Ovary (tissue), 3 donors: ENCODE data around the gene MLEC.

Source experiments
- POLR2A ChIP-seq: fragments of 450-650 bp; IDR thresholded peaks from one replicate; pipeline ENCODE4 v1.6.1; 2017; ENCODE audit warnings: antibody characterized with exemption, mild to moderate bottlenecking, moderate library complexity
- TF ChIP-seq, protein P1 (sequence below), 3 donors: fragments of 450-650 bp in 2 of 3; fragments of 200-600 bp in 1 of 3; IDR thresholded peaks; one replicate each; pipeline versions ENCODE4 v1.5.1 to v1.8.0; 2016 to 2022; ENCODE audit warnings: antibody characterized with exemption in 3 of 3, mild to moderate bottlenecking in 1 of 3
- donor health status: DM: no; HTN: no; CAD: no.

DNA sequence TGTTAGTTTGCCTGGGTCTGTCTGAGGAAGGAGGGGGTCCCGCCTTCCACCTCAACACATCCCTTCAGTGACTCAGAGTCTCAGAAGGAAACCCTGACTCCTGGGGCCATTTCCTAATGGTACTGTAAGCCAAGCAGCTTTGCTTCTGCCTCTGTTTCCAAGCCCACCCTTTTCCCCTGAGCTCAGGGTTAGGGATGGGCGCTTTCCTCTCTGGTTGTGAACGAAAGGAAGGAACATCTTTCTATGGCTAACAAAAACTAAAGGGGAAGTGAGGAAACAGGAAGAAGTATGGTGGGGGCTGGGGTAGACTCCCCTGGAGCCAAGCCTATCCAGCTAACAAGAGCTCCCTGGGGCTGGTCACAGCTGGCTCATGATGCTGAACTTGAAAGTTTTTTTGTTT, 11.7 kb downstream of the MLEC start:
- TF ChIP-seq POLR2A = no peak
- TF ChIP-seq, protein P1, sequence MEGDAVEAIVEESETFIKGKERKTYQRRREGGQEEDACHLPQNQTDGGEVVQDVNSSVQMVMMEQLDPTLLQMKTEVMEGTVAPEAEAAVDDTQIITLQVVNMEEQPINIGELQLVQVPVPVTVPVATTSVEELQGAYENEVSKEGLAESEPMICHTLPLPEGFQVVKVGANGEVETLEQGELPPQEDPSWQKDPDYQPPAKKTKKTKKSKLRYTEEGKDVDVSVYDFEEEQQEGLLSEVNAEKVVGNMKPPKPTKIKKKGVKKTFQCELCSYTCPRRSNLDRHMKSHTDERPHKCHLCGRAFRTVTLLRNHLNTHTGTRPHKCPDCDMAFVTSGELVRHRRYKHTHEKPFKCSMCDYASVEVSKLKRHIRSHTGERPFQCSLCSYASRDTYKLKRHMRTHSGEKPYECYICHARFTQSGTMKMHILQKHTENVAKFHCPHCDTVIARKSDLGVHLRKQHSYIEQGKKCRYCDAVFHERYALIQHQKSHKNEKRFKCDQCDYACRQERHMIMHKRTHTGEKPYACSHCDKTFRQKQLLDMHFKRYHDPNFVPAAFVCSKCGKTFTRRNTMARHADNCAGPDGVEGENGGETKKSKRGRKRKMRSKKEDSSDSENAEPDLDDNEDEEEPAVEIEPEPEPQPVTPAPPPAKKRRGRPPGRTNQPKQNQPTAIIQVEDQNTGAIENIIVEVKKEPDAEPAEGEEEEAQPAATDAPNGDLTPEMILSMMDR (IDR thresholded peaks at IDR 0.05) = no peak
